ENCODE measurements around the gene PRCC.

The PRCC gene

DNA sequence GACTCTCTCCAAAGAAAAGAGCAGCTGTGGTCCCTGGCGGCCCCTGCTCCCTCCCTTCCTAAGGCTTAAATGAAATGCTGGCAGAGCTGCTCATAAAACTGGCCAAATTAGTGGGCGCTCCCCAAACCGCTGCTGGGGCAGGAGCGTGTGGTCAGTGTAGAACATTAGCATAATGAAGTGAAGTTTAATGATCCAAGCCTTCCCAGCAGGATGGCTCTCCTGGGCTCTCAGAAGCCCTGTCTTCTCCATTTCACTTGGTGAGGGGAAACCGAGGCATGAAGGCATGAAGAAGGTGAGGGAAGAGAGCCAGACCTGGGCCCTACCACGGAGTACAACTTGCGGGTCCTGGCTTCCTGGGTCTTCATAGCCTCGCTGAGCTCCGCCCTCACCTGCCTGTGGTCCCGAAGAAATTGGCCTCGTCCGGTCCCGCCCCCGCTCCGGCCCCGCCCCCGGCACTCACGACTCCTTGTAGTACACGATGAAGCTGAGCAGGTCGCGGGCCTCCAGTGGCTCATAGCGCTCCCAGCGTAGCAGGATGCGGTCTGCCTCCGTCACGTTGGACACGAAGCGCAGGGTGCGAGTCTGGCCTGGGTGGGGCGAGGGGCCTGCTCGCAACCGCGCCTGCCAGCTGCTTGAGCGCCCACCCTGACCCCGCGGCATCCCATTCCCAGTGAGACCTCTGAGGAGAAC, 81.3 kb downstream of the PRCC start:
- no peaks in the 10 kb centered on the region for H3K9me3 ChIP-seq (ENCODE audit: low read length)
- no peak overlapping the region for H3K4me2 ChIP-seq (ENCODE audit: low read length)
- TF ChIP-seq EZH2 (IDR thresholded peaks at IDR 0.05; ENCODE audit: borderline replicate concordance, low read length) = no peak
- TF ChIP-seq, protein P1, sequence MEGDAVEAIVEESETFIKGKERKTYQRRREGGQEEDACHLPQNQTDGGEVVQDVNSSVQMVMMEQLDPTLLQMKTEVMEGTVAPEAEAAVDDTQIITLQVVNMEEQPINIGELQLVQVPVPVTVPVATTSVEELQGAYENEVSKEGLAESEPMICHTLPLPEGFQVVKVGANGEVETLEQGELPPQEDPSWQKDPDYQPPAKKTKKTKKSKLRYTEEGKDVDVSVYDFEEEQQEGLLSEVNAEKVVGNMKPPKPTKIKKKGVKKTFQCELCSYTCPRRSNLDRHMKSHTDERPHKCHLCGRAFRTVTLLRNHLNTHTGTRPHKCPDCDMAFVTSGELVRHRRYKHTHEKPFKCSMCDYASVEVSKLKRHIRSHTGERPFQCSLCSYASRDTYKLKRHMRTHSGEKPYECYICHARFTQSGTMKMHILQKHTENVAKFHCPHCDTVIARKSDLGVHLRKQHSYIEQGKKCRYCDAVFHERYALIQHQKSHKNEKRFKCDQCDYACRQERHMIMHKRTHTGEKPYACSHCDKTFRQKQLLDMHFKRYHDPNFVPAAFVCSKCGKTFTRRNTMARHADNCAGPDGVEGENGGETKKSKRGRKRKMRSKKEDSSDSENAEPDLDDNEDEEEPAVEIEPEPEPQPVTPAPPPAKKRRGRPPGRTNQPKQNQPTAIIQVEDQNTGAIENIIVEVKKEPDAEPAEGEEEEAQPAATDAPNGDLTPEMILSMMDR (IDR thresholded peaks at IDR 0.05; ENCODE audit: low read length) = no peak
- peaks cover 14% of the 10 kb centered on the region; the same call in 1 of the 2 replicates for H3K27me3 ChIP-seq (ENCODE audit: insufficient read depth, low read length)
- H3K4me1 ChIP-seq (ENCODE audit: insufficient read depth, low read length, severe bottlenecking) = no peaks in the 10 kb centered on the region
- no peaks in the 10 kb centered on the region for H3K9me2 ChIP-seq (ENCODE audit: low read depth, low read length)
- no peaks in the 10 kb centered on the region for H4K20me1 ChIP-seq (ENCODE audit: insufficient read depth, low read length)
- H3F3A ChIP-seq (ENCODE audit: insufficient read depth, low read length) = no peaks in the 10 kb centered on the region
- H3K9ac ChIP-seq (ENCODE audit: low read length) = no peak overlapping the region
- no peak overlapping the region for H3K27ac ChIP-seq (ENCODE audit: low read depth, low read length, poor library complexity, severe bottlenecking)
- no peak overlapping the region for H2AFZ ChIP-seq (ENCODE audit: low read length)
- no peak overlapping the region for H3K4me3 ChIP-seq (ENCODE audit: low read depth, low read length, poor library complexity, severe bottlenecking)
- H3K36me3 ChIP-seq (ENCODE audit: insufficient read depth, low read length) = no peaks in the 10 kb centered on the region
- no peaks in the 10 kb centered on the region for H3K79me2 ChIP-seq (ENCODE audit: insufficient read depth, low read length)

DNA sequence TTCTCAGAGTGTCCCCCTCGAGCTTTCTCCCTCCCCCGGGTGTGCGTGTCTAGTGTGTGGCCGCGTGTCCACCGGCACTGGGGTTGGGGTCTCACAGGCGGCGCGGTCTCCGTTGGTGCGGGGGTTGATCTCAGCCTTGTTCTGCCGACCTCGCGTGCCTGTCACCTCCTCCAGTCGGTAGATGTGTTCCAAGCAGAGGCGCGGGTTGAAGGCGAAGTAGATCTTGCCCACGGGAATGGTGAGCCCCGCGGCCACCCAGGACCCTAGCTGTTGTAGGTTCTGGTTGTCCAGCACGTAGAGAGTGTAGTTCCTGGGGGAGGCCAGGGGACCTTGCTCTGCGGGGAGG, 81.8 kb downstream of the PRCC start:
- no peak overlapping the region for H3K4me2 ChIP-seq (ENCODE audit: low read length)

More for the DNA sequence above, 81.8 kb downstream of the PRCC start:
- no peak overlapping the region for H3K27ac ChIP-seq (ENCODE audit: low read depth, low read length, poor library complexity, severe bottlenecking)
- no peaks in the 10 kb centered on the region for H3F3A ChIP-seq (ENCODE audit: insufficient read depth, low read length)
- H3K36me3 ChIP-seq (ENCODE audit: insufficient read depth, low read length) = no peaks in the 10 kb centered on the region
- H3K9me3 ChIP-seq (ENCODE audit: low read length) = no peaks in the 10 kb centered on the region
- H3K4me1 ChIP-seq (ENCODE audit: insufficient read depth, low read length, severe bottlenecking) = no peaks in the 10 kb centered on the region
- no peak overlapping the region for H3K9ac ChIP-seq (ENCODE audit: low read length)
- H3K27me3 ChIP-seq (ENCODE audit: insufficient read depth, low read length) = peaks cover 14% of the 10 kb centered on the region; the same call in 1 of the 2 replicates
- no peaks in the 10 kb centered on the region for H3K9me2 ChIP-seq (ENCODE audit: low read depth, low read length)
- no peak overlapping the region for H3K4me3 ChIP-seq (ENCODE audit: low read depth, low read length, poor library complexity, severe bottlenecking)
- TF ChIP-seq, protein P1 (IDR thresholded peaks at IDR 0.05; ENCODE audit: low read length) = no peak
- TF ChIP-seq EZH2 (IDR thresholded peaks at IDR 0.05; ENCODE audit: borderline replicate concordance, low read length) = no peak
- no peak overlapping the region for H2AFZ ChIP-seq (ENCODE audit: low read length)
- H4K20me1 ChIP-seq (ENCODE audit: insufficient read depth, low read length) = no peaks in the 10 kb centered on the region
- H3K79me2 ChIP-seq (ENCODE audit: insufficient read depth, low read length) = no peaks in the 10 kb centered on the region
